GM08714 (cell line): ENCODE measurements around the gene WDR12.
"Not testable (repeated sequence)": the region's sequence is repeated elsewhere in the genome, so short reads cannot be mapped to it uniquely, and the experiment has no call there.

Experiments used
- H3K4me3 ChIP-seq: fragments of 200-500 bp; sonication (Bioruptor generic); 2 replicates; pipeline ENCODE4 v1.5.1; 2014; ENCODE audit warnings: mild to moderate bottlenecking, low read length, inconsistent platforms
- ZNF274 ChIP-seq: IDR thresholded peaks from 2 replicates; pipeline ENCODE4 v1.6.1; 2012; ENCODE audit warnings: mild to moderate bottlenecking, low read depth, low read length

Gene WDR12

GRCh38 chr2:202911512-202912341 is at the start of gene WDR12, which contains the start of gene CARF:
WDR12 (minus strand) TSS chr2:202911673; CDS start chr2:202911476, 197 bp downstream.
CARF (plus strand) TSS chr2:202912275; CDS start chr2:202941903, 29,628 bp downstream.
- peak within 1 kb of the TSS; percentile 100 for H3K4me3 ChIP-seq
- no peak for TF ChIP-seq ZNF274

GRCh38 chr2:202960524-202960923 is 49.1 kb upstream of the WDR12 start:
- no peak for TF ChIP-seq ZNF274
- H3K4me3 ChIP-seq = no peak overlapping the region

- no peak for TF ChIP-seq ZNF274
These were observed 39.1 kb upstream of the WDR12 start for GRCh38 chr2:202950592-202950991.

GRCh38 chr2:202949333-202949732 is 37.9 kb upstream of the WDR12 start:
- H3K4me3 ChIP-seq = not testable (repeated sequence)

More at GRCh38 chr2:202950592-202950991, 39.1 kb upstream of the WDR12 start:
- H3K4me3 ChIP-seq = no peak overlapping the region

GRCh38 chr2:202945497-202945896 is 34.0 kb upstream of the WDR12 start:
- no peak overlapping the region for H3K4me3 ChIP-seq
- no peak for TF ChIP-seq ZNF274

GRCh38 chr2:202944816-202945215 is 33.3 kb upstream of the WDR12 start:
- TF ChIP-seq ZNF274 = no peak
- no peak overlapping the region for H3K4me3 ChIP-seq

GRCh38 chr2:202944408-202944807 is 32.9 kb upstream of the WDR12 start:
- TF ChIP-seq ZNF274 = no peak

GRCh38 chr2:202941771-202942170 is 30.3 kb upstream of the WDR12 start:
- H3K4me3 ChIP-seq = no peak overlapping the region
- no peak for TF ChIP-seq ZNF274

More at GRCh38 chr2:202944408-202944807, 32.9 kb upstream of the WDR12 start:
- no peak overlapping the region for H3K4me3 ChIP-seq

GRCh38 chr2:202938960-202939359 is 27.5 kb upstream of the WDR12 start:
- no peak overlapping the region for H3K4me3 ChIP-seq
- TF ChIP-seq ZNF274 = no peak

- no peak for TF ChIP-seq ZNF274
- H3K4me3 ChIP-seq = no peak overlapping the region
These were observed 23.0 kb upstream of the WDR12 start for GRCh38 chr2:202934456-202934855.

- H3K4me3 ChIP-seq = no peak overlapping the region
- no peak for TF ChIP-seq ZNF274
These were observed 22.5 kb upstream of the WDR12 start for GRCh38 chr2:202933958-202934357.

GRCh38 chr2:202933139-202933510 is 21.7 kb upstream of the WDR12 start:
- no peak overlapping the region for H3K4me3 ChIP-seq
- no peak for TF ChIP-seq ZNF274

- no peak overlapping the region for H3K4me3 ChIP-seq
- TF ChIP-seq ZNF274 = no peak
These were observed 21.1 kb upstream of the WDR12 start for GRCh38 chr2:202932425-202933138.

GRCh38 chr2:202918860-202919259 is 7.4 kb upstream of the WDR12 start:
- TF ChIP-seq ZNF274 = no peak
- H3K4me3 ChIP-seq = no peak overlapping the region

- H3K4me3 ChIP-seq = peak overlapping the region; percentile 100
These were observed 1.1 kb upstream of the WDR12 start for GRCh38 chr2:202912342-202913201.
